ENCODE measurements around the gene FRAS1. TPM values are rescaled to one million over a fixed set of nuclear protein-coding genes. Genes with fewer than 3 reads are reported as not detected.

FRAS1 gene
- total RNA-seq, 5 donors from 2014 or later (not counting 1 experiment from before 2014, with no cell fraction given), result 0.23 to 0.39 (median 0.32) TPM; not detected in 2

- ChIA-PET CTCF (no interaction called here), POLR2A (no interaction called here)
- H3K27ac Mint-ChIP-seq, result no peak overlapping the region
- H3K27ac ChIP-seq (ENCODE audit: low read length), result no peak overlapping the region
- H3K4me3 ChIP-seq (ENCODE audit: control insufficient read depth in 1 of 2, extremely low read depth in 1 of 2, low read length in 1 of 2), result no peak overlapping the region
- no peaks in the 10 kb centered on the region for H3K36me3 Mint-ChIP-seq
- no peaks in the 10 kb centered on the region for H3K9me3 ChIP-seq
- H3K27me3 ChIP-seq (replicated peaks in 1 of 2; ENCODE audit: control insufficient read depth in 2 of 2, extremely low read depth in 1 of 2, insufficient read depth in 2 of 2, low read length in 1 of 2), result no peaks in the 10 kb centered on the region
- DNase-seq (no peak), ATAC-seq (replicated peaks in 1 of 4) (no peak)
- peaks cover 0 to 6% of the 10 kb centered on the region in 2 donors for H3K27me3 Mint-ChIP-seq
- no peaks in the 10 kb centered on the region for H3K4me1 ChIP-seq (ENCODE audit: control insufficient read depth in 1 of 2, extremely low read depth in 1 of 2, insufficient read depth in 2 of 2, low read length in 2 of 2)
- H3K4me1 Mint-ChIP-seq, result no peaks in the 10 kb centered on the region
- no peak overlapping the region for H3K4me3 Mint-ChIP-seq
- no peaks in the 10 kb centered on the region for H3K36me3 ChIP-seq (ENCODE audit: control insufficient read depth in 2 of 2, extremely low read depth in 1 of 2, insufficient read depth in 1 of 2, low read length in 1 of 2)
- H3K9me3 Mint-ChIP-seq, result no peaks in the 10 kb centered on the region
Measured at GRCh38 chr4:78386679-78387078, 329.6 kb downstream of the FRAS1 start.

DNA sequence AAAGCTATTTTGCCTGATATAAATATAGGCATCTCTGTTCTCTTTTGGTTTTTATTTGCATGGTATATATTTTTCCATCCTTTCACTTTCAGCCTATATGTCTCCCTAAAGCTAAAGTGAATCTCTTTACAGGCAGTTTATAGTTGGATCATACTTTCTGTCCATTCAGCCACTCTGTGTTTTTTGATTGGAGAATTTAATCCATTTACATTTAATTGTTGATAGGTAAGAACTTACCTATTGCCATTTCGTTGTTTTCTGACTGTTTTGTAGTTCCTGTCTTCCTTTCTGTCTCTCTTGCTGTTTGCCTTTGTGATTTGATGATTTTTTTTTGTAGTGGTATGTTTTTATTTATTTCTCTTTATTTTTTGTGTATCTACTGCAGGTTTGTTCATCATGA lies 338.5 kb downstream of the FRAS1 start:
- no peak overlapping the region for H3K4me3 Mint-ChIP-seq
- no peaks in the 10 kb centered on the region for H3K36me3 ChIP-seq (ENCODE audit: control insufficient read depth in 2 of 2, extremely low read depth in 1 of 2, insufficient read depth in 1 of 2, low read length in 1 of 2)
- no peaks in the 10 kb centered on the region for H3K4me1 ChIP-seq (ENCODE audit: control insufficient read depth in 1 of 2, extremely low read depth in 1 of 2, insufficient read depth in 2 of 2, low read length in 2 of 2)
- H3K4me3 ChIP-seq (ENCODE audit: control insufficient read depth in 1 of 2, extremely low read depth in 1 of 2, low read length in 1 of 2), result no peak overlapping the region
- H3K9me3 ChIP-seq, result no peaks in the 10 kb centered on the region
- no peaks in the 10 kb centered on the region for H3K27me3 ChIP-seq (replicated peaks in 1 of 2; ENCODE audit: control insufficient read depth in 2 of 2, extremely low read depth in 1 of 2, insufficient read depth in 2 of 2, low read length in 1 of 2)
- DNase-seq (no peak), ATAC-seq (replicated peaks in 1 of 4) (no peak)
- H3K27me3 Mint-ChIP-seq, result peaks cover 14 to 18% of the 10 kb centered on the region in 2 donors
- ChIA-PET CTCF (no interaction called here), POLR2A (no interaction called here)
- peaks cover 9 to 18% (median 13%) of the 10 kb centered on the region in 3 donors for H3K9me3 Mint-ChIP-seq
- no CpG with 5 or more reads among the region's 1 CpG for WGBS (ENCODE audit: insufficient coverage)
- no peaks in the 10 kb centered on the region for H3K36me3 Mint-ChIP-seq
- H3K27ac Mint-ChIP-seq, result no peak overlapping the region
- H3K4me1 Mint-ChIP-seq, result no peaks in the 10 kb centered on the region
- H3K27ac ChIP-seq (ENCODE audit: low read length), result no peak overlapping the region

DNA sequence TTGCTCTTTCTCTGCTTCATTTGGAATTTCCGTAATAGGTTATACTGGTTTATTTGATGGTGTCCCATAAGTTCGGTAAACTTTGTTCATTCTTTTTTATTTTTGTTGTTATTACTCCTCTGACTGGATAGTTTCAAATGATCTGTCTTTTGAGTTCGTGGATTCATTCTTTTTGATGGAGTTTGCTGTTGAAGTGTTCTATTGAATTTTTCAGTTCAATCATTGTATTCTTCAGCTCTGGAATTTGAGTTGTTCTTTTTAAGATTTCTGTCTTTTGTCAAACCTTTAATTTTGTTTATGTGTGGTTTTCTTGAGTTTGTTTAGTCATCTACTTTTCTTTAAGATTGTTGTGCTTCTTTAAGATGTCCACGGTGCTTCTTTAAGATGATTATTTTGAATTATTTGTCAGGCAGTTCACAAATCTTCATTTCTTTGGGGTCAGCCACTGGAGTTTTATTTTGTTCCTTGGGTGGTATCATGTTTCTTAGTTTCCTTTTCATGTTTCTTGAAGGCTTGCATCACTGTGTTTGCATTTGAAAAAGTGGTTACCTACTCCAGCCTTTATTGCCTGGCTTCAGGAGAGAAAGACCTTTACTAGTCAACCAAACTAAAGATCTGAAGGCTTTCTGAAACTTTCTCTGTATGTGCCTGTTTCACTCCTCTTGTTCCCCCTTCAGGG lies 339.6 kb downstream of the FRAS1 start:
- Mint-ChIP-seq H3K27ac (no peak overlapping the region), H3K4me1 (no peaks in the 10 kb centered on the region)
- ATAC-seq (replicated peaks in 1 of 4), result no peak

DNA sequence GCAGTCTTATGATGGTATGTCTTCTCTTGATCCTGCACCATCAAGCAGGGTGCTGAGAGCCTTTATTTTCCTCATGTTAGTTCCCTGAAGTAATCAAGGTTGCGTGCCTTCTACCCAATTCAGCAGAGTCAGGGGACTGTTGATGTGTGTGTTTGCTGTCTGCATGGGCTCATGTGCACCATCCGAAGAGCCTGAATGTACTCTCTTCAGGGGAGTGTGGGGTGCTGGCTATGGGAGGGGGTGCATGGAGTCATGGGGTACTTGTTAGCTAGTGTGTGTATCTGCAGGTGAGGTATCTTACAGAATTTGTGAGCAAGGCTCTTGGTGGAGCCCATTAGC lies 340.1 kb downstream of the FRAS1 start:
- Histone ChIP-seq H3K4me3 (ENCODE audit: control insufficient read depth in 1 of 2, extremely low read depth in 1 of 2, low read length in 1 of 2) (no peak overlapping the region), H3K27ac (ENCODE audit: low read length) (no peak overlapping the region), H3K4me1 (ENCODE audit: control insufficient read depth in 1 of 2, extremely low read depth in 1 of 2, insufficient read depth in 2 of 2, low read length in 2 of 2) (no peaks in the 10 kb centered on the region), H3K36me3 (ENCODE audit: control insufficient read depth in 2 of 2, extremely low read depth in 1 of 2, insufficient read depth in 1 of 2, low read length in 1 of 2) (no peaks in the 10 kb centered on the region), H3K27me3 (replicated peaks in 1 of 2; ENCODE audit: control insufficient read depth in 2 of 2, extremely low read depth in 1 of 2, insufficient read depth in 2 of 2, low read length in 1 of 2) (no peaks in the 10 kb centered on the region), H3K9me3 (no peaks in the 10 kb centered on the region)
- DNase-seq (no peak), ATAC-seq (replicated peaks in 1 of 4) (no peak)
- CTCF ChIA-PET, result no interaction called here
- WGBS (ENCODE audit: insufficient coverage), result 89% methylated on average over 1 of the region's 2 CpGs
- Mint-ChIP-seq H3K4me1 (no peaks in the 10 kb centered on the region), H3K4me3 (no peak overlapping the region), H3K27me3 (peaks cover 17 to 18% of the 10 kb centered on the region in 2 donors), H3K36me3 (no peaks in the 10 kb centered on the region), H3K27ac (no peak overlapping the region), H3K9me3 (peaks cover 9 to 18% (median 13%) of the 10 kb centered on the region in 3 donors)
- POLR2A ChIA-PET, result no interaction called here

More for the DNA sequence above, 339.6 kb downstream of the FRAS1 start:
- no peak overlapping the region for H3K27ac ChIP-seq (ENCODE audit: low read length)
- no peaks in the 10 kb centered on the region for H3K4me1 ChIP-seq (ENCODE audit: control insufficient read depth in 1 of 2, extremely low read depth in 1 of 2, insufficient read depth in 2 of 2, low read length in 2 of 2)
- H3K36me3 ChIP-seq (ENCODE audit: control insufficient read depth in 2 of 2, extremely low read depth in 1 of 2, insufficient read depth in 1 of 2, low read length in 1 of 2), result no peaks in the 10 kb centered on the region
- ChIA-PET POLR2A (no interaction called here), CTCF (no interaction called here)
- Mint-ChIP-seq H3K36me3 (no peaks in the 10 kb centered on the region), H3K9me3 (peaks cover 9 to 18% (median 13%) of the 10 kb centered on the region in 3 donors), H3K27me3 (peaks cover 17 to 18% of the 10 kb centered on the region in 2 donors), H3K4me3 (no peak overlapping the region)
- no peak overlapping the region for H3K4me3 ChIP-seq (ENCODE audit: control insufficient read depth in 1 of 2, extremely low read depth in 1 of 2, low read length in 1 of 2)
- no peaks in the 10 kb centered on the region for H3K9me3 ChIP-seq
- WGBS (ENCODE audit: insufficient coverage), result 93% methylated on average over 2 of the region's 4 CpGs
- no peaks in the 10 kb centered on the region for H3K27me3 ChIP-seq (replicated peaks in 1 of 2; ENCODE audit: control insufficient read depth in 2 of 2, extremely low read depth in 1 of 2, insufficient read depth in 2 of 2, low read length in 1 of 2)
- no peak for DNase-seq

GRCh38 chr4:78409612-78410202 lies 352.6 kb downstream of the FRAS1 start:
- Mint-ChIP-seq H3K4me1 (no peaks in the 10 kb centered on the region), H3K27ac (no peak overlapping the region), H3K27me3 (peaks cover 0 to 3% of the 10 kb centered on the region in 2 donors), H3K36me3 (no peaks in the 10 kb centered on the region), H3K4me3 (no peak overlapping the region), H3K9me3 (no peaks in the 10 kb centered on the region)
- POLR2A ChIA-PET, result no interaction called here
- DNase-seq, result no peak
- H3K36me3 ChIP-seq (ENCODE audit: control insufficient read depth in 2 of 2, extremely low read depth in 1 of 2, insufficient read depth in 1 of 2, low read length in 1 of 2), result no peaks in the 10 kb centered on the region
- ATAC-seq (replicated peaks in 1 of 4), result no peak
- H3K27me3 ChIP-seq (replicated peaks in 1 of 2; ENCODE audit: control insufficient read depth in 2 of 2, extremely low read depth in 1 of 2, insufficient read depth in 2 of 2, low read length in 1 of 2), result no peaks in the 10 kb centered on the region
- CTCF ChIA-PET, result no interaction called here
- WGBS (ENCODE audit: insufficient coverage), result 85% methylated on average over 3 of the region's 5 CpGs
- no peaks in the 10 kb centered on the region for H3K9me3 ChIP-seq
- no peak overlapping the region for H3K27ac ChIP-seq (ENCODE audit: low read length)
- H3K4me1 ChIP-seq (ENCODE audit: control insufficient read depth in 1 of 2, extremely low read depth in 1 of 2, insufficient read depth in 2 of 2, low read length in 2 of 2), result no peaks in the 10 kb centered on the region
- no peak overlapping the region for H3K4me3 ChIP-seq (ENCODE audit: control insufficient read depth in 1 of 2, extremely low read depth in 1 of 2, low read length in 1 of 2)

DNA sequence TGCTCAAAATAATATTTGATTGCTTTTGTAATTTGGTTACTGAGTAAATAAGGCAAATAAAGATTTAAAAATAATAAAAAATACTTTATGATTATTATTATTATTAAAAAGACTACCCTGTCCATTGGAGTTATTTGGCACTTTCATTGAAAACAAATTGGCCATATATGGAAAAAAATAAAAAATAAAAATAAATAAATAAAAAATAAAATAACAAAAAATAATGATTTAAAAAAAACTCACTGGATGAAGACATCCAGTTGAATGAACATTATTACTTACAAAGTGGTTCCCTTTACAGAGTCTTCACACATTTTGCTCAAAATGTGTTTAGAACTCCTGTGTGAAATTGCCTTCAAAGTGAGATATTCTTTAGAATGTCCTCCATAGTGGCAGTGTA lies 353.1 kb downstream of the FRAS1 start:
- no peaks in the 10 kb centered on the region for H3K36me3 Mint-ChIP-seq
- no peaks in the 10 kb centered on the region for H3K4me1 Mint-ChIP-seq

More for the DNA sequence above, 353.1 kb downstream of the FRAS1 start:
- CTCF ChIA-PET, result interaction anchor here in 1 of 2 donors (0.7 kb wide), 1 partner anchor 250 kb away, joined by 4 read pairs; no protein-coding TSS in a partner anchor
- H3K36me3 ChIP-seq (ENCODE audit: control insufficient read depth in 2 of 2, extremely low read depth in 1 of 2, insufficient read depth in 1 of 2, low read length in 1 of 2), result no peaks in the 10 kb centered on the region
- no peak overlapping the region for H3K27ac Mint-ChIP-seq
- H3K9me3 ChIP-seq, result no peaks in the 10 kb centered on the region
- H3K4me3 Mint-ChIP-seq, result no peak overlapping the region
- H3K27me3 ChIP-seq (replicated peaks in 1 of 2; ENCODE audit: control insufficient read depth in 2 of 2, extremely low read depth in 1 of 2, insufficient read depth in 2 of 2, low read length in 1 of 2), result no peaks in the 10 kb centered on the region
- H3K4me1 ChIP-seq (ENCODE audit: control insufficient read depth in 1 of 2, extremely low read depth in 1 of 2, insufficient read depth in 2 of 2, low read length in 2 of 2), result no peaks in the 10 kb centered on the region
- POLR2A ChIA-PET, result no interaction called here
- no peak overlapping the region for H3K27ac ChIP-seq (ENCODE audit: low read length)
- no peak for ATAC-seq (replicated peaks in 1 of 4)
- H3K9me3 Mint-ChIP-seq, result no peaks in the 10 kb centered on the region
- peaks cover 0 to 3% of the 10 kb centered on the region in 2 donors for H3K27me3 Mint-ChIP-seq
- DNase-seq, result no peak
- H3K4me3 ChIP-seq (ENCODE audit: control insufficient read depth in 1 of 2, extremely low read depth in 1 of 2, low read length in 1 of 2), result no peak overlapping the region

All from T-cell (primary cell).